Lower lobe of right lung (tissue), 2 donors: ENCODE results near the gene FRMD4B. TPM values are rescaled to one million over a fixed set of nuclear protein-coding genes. Genes with fewer than 3 reads are reported as not detected.
A peak's percentile ranks its signal among the peaks of the same experiment; 100 is the strongest.

Experiments
- ATAC-seq, 2 donors: fragments of 200-7000 bp; cut with Tn5 transposase; one replicate each; pipeline ENCODE4 v1.9.1; 2020 to 2022; ENCODE audit warnings: mild to moderate bottlenecking in 2 of 2, moderate library complexity in 2 of 2
- DNase-seq: peaks from one replicate; pipeline ENCODE4 v3.0.0-alpha.2; 2020
- H3K27ac ChIP-seq: fragments of 200-600 bp; one replicate; pipeline ENCODE4 v1.8.0; 2022
- H3K27me3 ChIP-seq: fragments of 200-600 bp; one replicate; pipeline ENCODE4 v1.8.0; 2022; ENCODE audit warnings: low read depth
- H3K36me3 ChIP-seq: fragments of 200-600 bp; one replicate; pipeline ENCODE4 v1.8.0; 2022; ENCODE audit warnings: mild to moderate bottlenecking
- H3K4me1 ChIP-seq: fragments of 200-600 bp; one replicate; pipeline ENCODE4 v1.8.0; 2022
- H3K4me3 ChIP-seq: fragments of 200-600 bp; one replicate; pipeline ENCODE4 v1.8.0; 2022; ENCODE audit warnings: mild to moderate bottlenecking
- H3K9me3 ChIP-seq: fragments of 200-600 bp; one replicate; pipeline ENCODE4 v1.8.0; 2022
- intact Hi-C: fragments of 100-400 bp; cut with DNase I; formaldehyde crosslinking; loops from one replicate; pipeline ENCODE4 v1.11.0; 2022
- total RNA-seq: library from RNA; stranded (reverse); fragmentation: NEBNext Ultra II Directional; extraction: Animal tissue kit (Norgen Biotek cat#: 25700); gene quantifications from one replicate; pipeline ENCODE4 v1.2.1, GENCODE V29; 2021
- TF ChIP-seq, protein P1 (sequence below): fragments of 200-600 bp; IDR thresholded peaks from one replicate; pipeline ENCODE4 v1.8.0; 2022; ENCODE audit warnings: antibody characterized with exemption, mild to moderate bottlenecking
- donor health status: DM: no; HTN: yes; CAD: no; lungs with severe emphysema.

FRMD4B gene
- total RNA-seq, 1 donor from 2014 or later: 62.4 TPM

DNA sequence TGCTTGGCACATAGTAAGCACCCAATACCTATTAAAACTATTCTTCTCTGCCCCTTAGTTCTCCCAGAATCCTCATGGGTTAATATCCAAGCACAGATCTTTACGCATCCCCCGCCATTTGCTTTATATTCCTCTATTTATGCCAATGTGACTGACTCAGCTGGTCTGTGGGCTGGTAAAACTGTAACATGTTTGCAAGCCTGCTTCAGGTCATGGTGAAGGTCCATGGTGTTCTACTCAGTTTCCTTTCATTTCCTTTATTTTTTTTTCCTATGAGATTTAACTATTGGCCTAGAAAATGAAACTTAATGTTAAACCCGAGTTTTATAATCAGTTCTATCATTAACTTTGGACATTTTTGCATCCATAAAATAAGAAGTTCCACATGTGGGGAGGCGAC, 47.0 kb downstream of the FRMD4B start:
- no peak overlapping the region for H3K4me3 ChIP-seq
- intact Hi-C loops: no loop called here
- TF ChIP-seq, protein P1, sequence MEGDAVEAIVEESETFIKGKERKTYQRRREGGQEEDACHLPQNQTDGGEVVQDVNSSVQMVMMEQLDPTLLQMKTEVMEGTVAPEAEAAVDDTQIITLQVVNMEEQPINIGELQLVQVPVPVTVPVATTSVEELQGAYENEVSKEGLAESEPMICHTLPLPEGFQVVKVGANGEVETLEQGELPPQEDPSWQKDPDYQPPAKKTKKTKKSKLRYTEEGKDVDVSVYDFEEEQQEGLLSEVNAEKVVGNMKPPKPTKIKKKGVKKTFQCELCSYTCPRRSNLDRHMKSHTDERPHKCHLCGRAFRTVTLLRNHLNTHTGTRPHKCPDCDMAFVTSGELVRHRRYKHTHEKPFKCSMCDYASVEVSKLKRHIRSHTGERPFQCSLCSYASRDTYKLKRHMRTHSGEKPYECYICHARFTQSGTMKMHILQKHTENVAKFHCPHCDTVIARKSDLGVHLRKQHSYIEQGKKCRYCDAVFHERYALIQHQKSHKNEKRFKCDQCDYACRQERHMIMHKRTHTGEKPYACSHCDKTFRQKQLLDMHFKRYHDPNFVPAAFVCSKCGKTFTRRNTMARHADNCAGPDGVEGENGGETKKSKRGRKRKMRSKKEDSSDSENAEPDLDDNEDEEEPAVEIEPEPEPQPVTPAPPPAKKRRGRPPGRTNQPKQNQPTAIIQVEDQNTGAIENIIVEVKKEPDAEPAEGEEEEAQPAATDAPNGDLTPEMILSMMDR: no peak
- peaks cover 1% of the 10 kb centered on the region for H3K36me3 ChIP-seq
- DNase-seq (no peak), ATAC-seq (no peak)
- no peaks in the 10 kb centered on the region for H3K27me3 ChIP-seq
- no peaks in the 10 kb centered on the region for H3K9me3 ChIP-seq
- peaks cover 60% of the 10 kb centered on the region for H3K4me1 ChIP-seq
- peak overlapping the region; percentile 53 for H3K27ac ChIP-seq

DNA sequence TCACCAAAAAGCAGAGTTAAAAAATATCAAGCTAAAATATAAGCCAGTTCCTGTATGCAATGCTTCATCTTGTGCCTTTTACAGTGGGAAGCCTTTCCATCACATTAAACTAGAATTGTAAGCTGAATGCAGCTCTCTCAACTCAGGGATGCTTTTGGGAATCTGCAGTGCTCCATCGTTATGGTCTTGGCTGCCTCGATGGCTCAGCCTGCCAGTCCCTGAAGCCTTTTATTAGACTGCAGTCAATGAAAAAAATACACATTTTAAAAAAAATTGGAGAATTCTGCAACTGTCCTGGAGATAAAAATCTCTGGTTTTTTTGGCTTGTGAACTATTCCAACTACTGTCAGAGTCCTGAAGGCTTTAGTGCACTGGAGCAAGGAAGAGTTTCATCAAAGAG, 53.0 kb downstream of the FRMD4B start:
- H3K27me3 ChIP-seq: no peaks in the 10 kb centered on the region
- intact Hi-C loops: no loop called here
- peaks cover 64% of the 10 kb centered on the region for H3K4me1 ChIP-seq
- no peaks in the 10 kb centered on the region for H3K9me3 ChIP-seq
- ATAC-seq (no peak), DNase-seq (no peak)
- TF ChIP-seq, protein P1: no peak
- peak overlapping the region; percentile 38 for H3K27ac ChIP-seq
- H3K36me3 ChIP-seq: peaks cover 4% of the 10 kb centered on the region
- H3K4me3 ChIP-seq: no peak overlapping the region

DNA sequence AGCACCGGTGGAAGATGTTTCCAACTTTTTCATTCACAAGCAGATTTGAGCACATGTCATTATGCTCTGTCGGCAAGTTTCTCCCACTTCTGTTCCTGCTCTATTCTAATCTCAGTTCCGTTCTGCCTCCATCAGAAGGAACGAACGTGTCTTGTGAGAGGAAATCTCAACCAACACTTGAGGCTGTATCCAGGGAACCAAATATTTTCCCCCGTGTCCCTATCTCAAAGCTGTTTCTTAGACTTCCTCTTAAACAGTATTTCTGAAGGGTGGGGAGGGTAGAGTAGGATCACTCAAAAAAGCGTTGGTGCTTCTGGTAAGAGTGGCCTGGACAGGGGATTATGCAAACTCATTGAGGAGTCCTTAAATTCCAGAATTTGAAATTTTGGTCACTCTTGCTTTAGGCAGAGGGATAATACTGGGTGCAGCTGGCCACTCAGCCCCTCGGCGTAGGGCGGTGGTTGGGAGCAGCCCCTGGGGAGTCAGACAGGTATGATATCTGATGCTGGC, 54.9 kb downstream of the FRMD4B start:
- H3K4me1 ChIP-seq: peaks cover 82% of the 10 kb centered on the region
- peaks cover 4% of the 10 kb centered on the region for H3K36me3 ChIP-seq
- TF ChIP-seq, protein P1: no peak
- H3K9me3 ChIP-seq: no peaks in the 10 kb centered on the region
- peak overlapping the region; percentile 80 for H3K27ac ChIP-seq
- ATAC-seq (peak; percentile 92 to 94), DNase-seq (peak; percentile 67)
- intact Hi-C loops: no loop called here
- no peak overlapping the region for H3K4me3 ChIP-seq
- H3K27me3 ChIP-seq: no peaks in the 10 kb centered on the region

DNA sequence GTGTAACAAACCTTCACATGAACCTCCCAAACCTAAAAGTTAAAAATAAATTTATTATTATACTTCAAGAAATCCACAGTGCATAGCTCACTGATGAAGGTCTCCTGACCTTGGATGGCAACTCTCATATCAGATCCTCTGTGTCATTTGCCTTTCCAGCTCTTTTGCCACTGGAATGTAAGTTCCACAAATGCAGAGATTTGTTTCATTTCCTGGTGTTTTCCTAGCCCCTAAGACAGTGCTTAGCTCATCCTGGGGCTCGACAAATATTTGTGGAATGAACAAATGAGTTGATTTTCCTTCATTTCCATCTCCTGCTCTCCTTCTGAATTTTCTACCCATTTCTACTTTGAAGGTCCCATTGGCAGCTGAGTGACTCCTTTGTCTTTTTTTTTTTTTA, 56.0 kb downstream of the FRMD4B start:
- H3K27me3 ChIP-seq: no peaks in the 10 kb centered on the region
- intact Hi-C loops: no loop called here
- peak overlapping the region; percentile 80 for H3K27ac ChIP-seq
- peaks cover 4% of the 10 kb centered on the region for H3K36me3 ChIP-seq
- peaks cover 83% of the 10 kb centered on the region for H3K4me1 ChIP-seq
- TF ChIP-seq, protein P1: no peak
- H3K4me3 ChIP-seq: no peak overlapping the region
- ATAC-seq (no peak), DNase-seq (no peak)
- H3K9me3 ChIP-seq: no peaks in the 10 kb centered on the region

DNA sequence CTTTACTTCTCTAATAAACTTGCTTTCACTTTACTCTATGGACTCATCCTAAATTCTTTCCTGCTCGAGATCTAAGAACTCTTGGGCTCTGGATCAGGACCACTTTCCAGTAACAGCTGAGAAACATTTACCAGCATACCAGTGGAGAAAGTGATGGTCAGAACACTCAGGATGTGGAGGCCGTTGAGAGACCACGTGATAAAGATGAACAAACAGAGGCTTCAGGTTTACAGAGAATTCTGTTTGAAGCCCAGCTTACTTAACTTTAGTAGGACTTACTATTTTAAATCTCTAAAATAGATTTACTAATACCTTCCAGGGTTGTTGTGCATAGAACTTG, 57.0 kb downstream of the FRMD4B start:
- DNase-seq (no peak), ATAC-seq (peak; percentile 29 to 57)
- Histone ChIP-seq H3K4me1 (peaks cover 85% of the 10 kb centered on the region), H3K9me3 (no peaks in the 10 kb centered on the region), H3K27ac (peak overlapping the region; percentile 80), H3K27me3 (no peaks in the 10 kb centered on the region), H3K36me3 (peaks cover 3% of the 10 kb centered on the region), H3K4me3 (no peak overlapping the region)
- intact Hi-C loops: no loop called here
- TF ChIP-seq, protein P1: no peak
